HCT116 (cell line): Measurements from ENCODE around the gene R3HDM4. TPM values are rescaled to one million over a fixed set of nuclear protein-coding genes. Genes with fewer than 3 reads are reported as not detected.

Experiments
- ATAC-seq: fragments of 200-7000 bp; cut with Tn5 transposase; 2 replicates; pipeline ENCODE4 v1.9.1; 2020; ENCODE audit warnings: mild to moderate bottlenecking, moderate library complexity
- BruUV-seq: library from RNA; stranded (reverse); fragments of 400-500 nt; replicated peaks from 2 replicates; lab custom pipeline; 2021; lab: Mats Ljungman, UMichigan
- CTCF ChIA-PET: fragments of 300-600 bp; sonication (Branson Sonifier 250); formaldehyde crosslinking; loops from one replicate; lab custom pipeline; 2021; ENCODE audit warnings: antibody characterized with exemption; lab: Charles Lee
- POLR2A ChIA-PET: fragments of 300-600, 350-600 bp; sonication (Branson Sonifier 250); formaldehyde crosslinking; loops from one replicate; lab custom pipeline; 2021; ENCODE audit warnings: antibody characterized with exemption; lab: Charles Lee
- RAD21 ChIA-PET, 2 experiments: fragments of 300-600 bp; sonication (Branson Sonifier 250); formaldehyde crosslinking; loops; one replicate each; lab custom pipeline; 2023; ENCODE audit warnings: low total read pairs in 2 of 2; ENCODE audit not compliant: uncharacterized antibody in 2 of 2, unreplicated experiment in 2 of 2, low non-redundant PET in 1 of 2; lab: Charles Lee
- DNase-seq: peaks from one replicate; pipeline ENCODE4 v3.0.0-alpha.2; 2010; ENCODE audit warnings: low read depth, low spot score
- H2AFZ ChIP-seq: fragments of 200-600 bp; shearing (Covaris generic), sonication (generic); 2 replicates; pipeline ENCODE4 v1.6.1; 2017; ENCODE audit warnings: low read depth, mixed run types, mixed read lengths, antibody characterized with exemption, low read length; ENCODE audit not compliant: poor library complexity, severe bottlenecking
- H3K27ac ChIP-seq: 2 replicates; pipeline ENCODE4 v1.5.1; 2012; ENCODE audit warnings: low read depth, low read length
- H3K27me3 ChIP-seq: fragments of 200-600 bp; sonication (generic); 2 replicates; pipeline ENCODE4 v1.6.1; 2016; ENCODE audit warnings: mixed run types, low read length, mixed read lengths; ENCODE audit not compliant: insufficient read depth
- H3K36me3 ChIP-seq, 2 experiments: fragments of 200-500 bp in 1 of 2; fragments of 200-600 bp in 1 of 2; sonication (Bioruptor generic) in 1 of 2; sonication (generic) in 1 of 2; 2 replicates each; pipeline versions ENCODE4 v1.5.1 to v1.6.1; 2014 to 2016; ENCODE audit warnings: low read length in 2 of 2, inconsistent platforms in 1 of 2, mixed read lengths in 1 of 2, mixed run types in 1 of 2; ENCODE audit not compliant: insufficient read depth in 2 of 2, control insufficient read depth in 1 of 2
- H3K4me1 ChIP-seq, 2 experiments: fragments of 200-600 bp in 1 of 2; sonication (generic) in 1 of 2; 2 replicates each; pipeline versions ENCODE4 v1.5.1 to v1.6.1; 2012 to 2017; ENCODE audit warnings: low read length in 2 of 2, inconsistent platforms in 1 of 2, mild to moderate bottlenecking in 1 of 2, mixed read lengths in 1 of 2, mixed run types in 1 of 2, moderate library complexity in 1 of 2; ENCODE audit not compliant: insufficient read depth in 2 of 2, control insufficient read depth in 1 of 2
- H3K4me2 ChIP-seq: fragments of 200-600 bp; sonication (generic); 2 replicates; pipeline ENCODE4 v1.6.1; 2017; ENCODE audit warnings: mixed run types, low read length, mixed read lengths
- H3K4me3 ChIP-seq, 2 experiments: fragments of 200-600 bp in 1 of 2; sonication (generic) in 1 of 2; replicated peaks in 1 of 2; 2 replicates each; pipeline ENCODE4 v1.5.1; 2011 to 2016; ENCODE audit warnings: low read length in 2 of 2, control low read depth in 1 of 2, low read depth in 1 of 2, mild to moderate bottlenecking in 1 of 2, mixed read lengths in 1 of 2, mixed run types in 1 of 2
- H3K79me2 ChIP-seq: fragments of 200-600 bp; sonication (generic); 2 replicates; pipeline ENCODE4 v1.6.1; 2017; ENCODE audit warnings: mild to moderate bottlenecking, mixed run types, low read length, moderate library complexity, mixed read lengths; ENCODE audit not compliant: insufficient read depth
- H3K9ac ChIP-seq: fragments of 200-600 bp; sonication (generic); 2 replicates; pipeline ENCODE4 v1.6.1; 2016; ENCODE audit warnings: low read length, mixed read lengths
- H3K9me2 ChIP-seq: fragments of 200-600 bp; sonication (generic), shearing (Covaris generic); 2 replicates; pipeline ENCODE4 v1.6.1; 2017; ENCODE audit warnings: mixed run types, mild to moderate bottlenecking, moderate library complexity; ENCODE audit not compliant: insufficient read depth
- H3K9me3 ChIP-seq, 2 experiments: fragments of 200-500 bp in 1 of 2; fragments of 200-600 bp in 1 of 2; sonication (Bioruptor generic) in 1 of 2; sonication (generic) in 1 of 2; 2 replicates each; pipeline ENCODE4 v1.6.1; 2014 to 2017; ENCODE audit warnings: low read length in 2 of 2, mixed read lengths in 2 of 2, inconsistent platforms in 1 of 2, low read depth in 1 of 2, mild to moderate bottlenecking in 1 of 2, mixed run types in 1 of 2, moderate library complexity in 1 of 2; ENCODE audit not compliant: control insufficient read depth in 1 of 2, insufficient read depth in 1 of 2
- H4K20me1 ChIP-seq: fragments of 200-600 bp; sonication (generic), shearing (Covaris generic); 2 replicates; pipeline ENCODE4 v1.6.1; 2017; ENCODE audit warnings: mixed run types, mild to moderate bottlenecking, moderate library complexity; ENCODE audit not compliant: insufficient read depth
- CBX3 ChIP-seq: IDR thresholded peaks from 2 replicates; pipeline ENCODE4 v1.6.1; 2012; ENCODE audit warnings: low read depth
- CEBPB ChIP-seq: IDR thresholded peaks from 2 replicates; pipeline ENCODE4 v1.6.1; 2012; ENCODE audit warnings: low read depth
- EGR1 ChIP-seq: IDR thresholded peaks from 2 replicates; pipeline ENCODE4 v1.6.1; 2012; ENCODE audit warnings: low read depth
- EZH2phosphoT487 ChIP-seq: fragments of 200-600 bp; IDR thresholded peaks from 2 replicates; pipeline ENCODE4 v1.6.1; 2018; ENCODE audit warnings: antibody characterized with exemption, borderline replicate concordance
- FOSL1 ChIP-seq: IDR thresholded peaks from 2 replicates; pipeline ENCODE4 v1.6.1; 2012; ENCODE audit warnings: low read depth
- JUND ChIP-seq: IDR thresholded peaks from 2 replicates; pipeline ENCODE4 v1.6.1; 2012
- POLR2A ChIP-seq: IDR thresholded peaks from 2 replicates; pipeline ENCODE4 v1.7.0; 2011; ENCODE audit warnings: borderline replicate concordance; ENCODE audit not compliant: insufficient read depth, insufficient read length; ENCODE audit errors: extremely low read depth
- POLR2AphosphoS5 ChIP-seq: IDR thresholded peaks from 2 replicates; pipeline ENCODE4 v1.6.1; 2011; ENCODE audit warnings: mild to moderate bottlenecking, low read depth, low read length, moderate library complexity
- RAD21 ChIP-seq: IDR thresholded peaks from 2 replicates; pipeline ENCODE4 v1.6.1; 2012; ENCODE audit warnings: low read depth, mild to moderate bottlenecking
- REST ChIP-seq: IDR thresholded peaks from 2 replicates; pipeline ENCODE4 v1.6.1; 2012; ENCODE audit warnings: low read depth
- ZFX ChIP-seq: fragments of 450-650 bp; IDR thresholded peaks from 2 replicates; pipeline ENCODE4 v1.6.1; 2017
- intact Hi-C: fragments of 100-400 bp; cut with micrococcal nuclease; formaldehyde crosslinking; loops from 2 replicates; pipeline ENCODE4 v1.10.0; 2022
- total RNA-seq: library from RNA; stranded (reverse); gene quantifications from one replicate; pipeline ENCODE4 v1.2.1, GENCODE V29; 2021; ENCODE audit not compliant: unreplicated experiment

The R3HDM4 gene
- total RNA-seq, 1 experiment from 2014 or later, result 92.3 TPM

GRCh38 chr19:911197-912033 is 1.6 kb downstream of the R3HDM4 start:
- Histone ChIP-seq H3K27me3 (no peaks in the 10 kb centered on the region), H4K20me1 (peaks cover 4% of the 10 kb centered on the region; the same call in 1 of the 2 replicates), H3K79me2 (peaks cover 51% of the 10 kb centered on the region), H3K4me3 (0 out of 4 replicates have a peak overlapping the region, but pooled peaks of 1 of the 2 experiments have one; percentile 20), H3K9me3 (no peaks in the 10 kb centered on the region), H2AFZ (no peak overlapping the region), H3K4me2 (peak overlapping the region; percentile 47; the same call in 1 of the 2 replicates), H3K9ac (no peak overlapping the region), H3K4me1 (peaks cover 28 to 42% of the 10 kb centered on the region in 2 experiments), H3K9me2 (no peaks in the 10 kb centered on the region), H3K36me3 (no peaks in the 10 kb centered on the region), H3K27ac (peak overlapping the region; percentile 47; the same call in 1 of the 2 replicates)
- intact Hi-C loops, result no loop called here
- ATAC-seq (no peak), DNase-seq (no peak)
- BruUV-seq, result no TSS peak
- TF ChIP-seq POLR2AphosphoS5, result no peak
- no peak for TF ChIP-seq RAD21
- no peak for TF ChIP-seq EZH2phosphoT487
- TF ChIP-seq EGR1, result no peak
- TF ChIP-seq JUND, result no peak
- TF ChIP-seq FOSL1, result no peak
- TF ChIP-seq ZFX, result no peak
- TF ChIP-seq CBX3, result no peak
- no peak for TF ChIP-seq REST
- no peak for TF ChIP-seq CEBPB
- TF ChIP-seq POLR2A, result no peak
- ChIA-PET POLR2A (no interaction called here), CTCF (no interaction called here), RAD21 (no interaction called here)
